NCI-H1694 (cell line): Measurements from ENCODE around the gene TCEAL8.
"Not testable (repeated sequence)": the region's sequence is repeated elsewhere in the genome, so short reads cannot be mapped to it uniquely, and the experiment has no call there.

Experiments used
- DNase-seq: peaks from one replicate; lab custom pipeline; 2025; lab: John Stamatoyannopoulos, UW

TCEAL8 gene

GRCh38 chrX:103254921-103255493, at the start of gene TCEAL8:
TCEAL8 (minus strand) TSS chrX:103255155; CDS start chrX:103253979, 1,176 bp downstream.
- peak; percentile 81 for DNase-seq

DNA sequence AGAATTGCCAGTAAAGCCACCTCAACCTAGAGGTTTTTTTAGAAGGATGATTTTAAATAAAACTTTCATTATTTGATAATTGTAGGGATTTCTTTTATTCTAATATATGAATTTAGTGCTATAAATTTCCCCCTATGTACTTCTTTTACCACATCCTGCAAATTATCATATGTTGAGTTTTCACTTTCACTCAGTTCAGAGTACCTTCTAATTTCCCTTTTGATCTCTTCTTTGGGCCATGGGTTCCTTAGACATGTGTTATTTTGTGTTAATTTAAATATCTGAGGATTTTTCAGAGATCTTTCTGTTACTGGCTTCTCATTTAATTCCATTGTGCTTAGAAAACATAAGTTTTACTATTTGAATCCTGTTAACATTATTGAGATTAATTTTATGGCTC, 49.8 kb upstream of the TCEAL8 start:
- DNase-seq = no peak

DNA sequence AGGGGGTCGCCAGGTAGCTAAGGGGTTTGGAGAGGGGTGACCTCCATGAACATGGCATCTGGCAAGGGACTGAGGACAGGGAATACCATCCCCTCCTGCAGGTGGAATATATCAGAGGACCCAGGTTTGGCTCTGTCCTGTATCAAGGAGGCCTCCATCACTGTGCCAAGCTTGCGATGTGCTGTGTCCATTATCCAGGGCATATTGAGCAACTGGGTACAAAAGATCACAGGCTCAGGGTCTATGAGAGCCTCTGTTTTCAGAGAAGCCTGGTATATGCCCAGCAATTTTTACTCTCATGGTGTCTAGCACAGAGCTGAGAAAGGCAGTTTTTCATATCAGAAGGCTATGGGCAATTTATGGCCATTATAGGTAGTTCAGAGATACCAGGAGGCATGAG, 38.2 kb upstream of the TCEAL8 start:
- DNase-seq = no peak

DNA sequence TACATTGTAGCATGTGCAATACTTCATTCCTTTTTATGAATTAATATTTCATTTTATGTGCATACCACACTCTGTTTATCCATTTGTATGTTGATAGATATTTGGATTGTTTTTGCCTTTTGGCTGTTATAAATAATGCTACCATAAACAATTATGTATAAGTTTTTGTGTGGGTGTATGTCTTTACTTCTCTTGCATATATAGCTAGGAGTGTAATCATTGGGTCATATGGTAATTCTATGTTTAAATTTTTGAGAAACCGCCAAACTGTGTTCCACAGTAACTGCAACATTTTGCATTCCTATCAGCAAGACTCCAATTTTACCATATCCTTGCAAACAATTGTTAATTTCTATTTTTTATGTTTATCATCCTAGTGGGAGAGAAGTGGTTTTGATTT, 24.7 kb upstream of the TCEAL8 start:
- DNase-seq = no peak

GRCh38 chrX:103276581-103277002, 21.6 kb upstream of the TCEAL8 start, which contains the start of gene TCEAL5:
TCEAL5 (minus strand) TSS chrX:103276750; CDS start chrX:103274563, 2,187 bp downstream.
- peak; percentile 61 for DNase-seq

- DNase-seq = no peak
Observed at GRCh38 chrX:103275947-103276567, 21.1 kb upstream of the TCEAL8 start.

GRCh38 chrX:103274284-103274683, 19.3 kb upstream of the TCEAL8 start:
- no peak for DNase-seq

- no peak for DNase-seq
Observed at GRCh38 chrX:103258275-103258674, 3.3 kb upstream of the TCEAL8 start.

DNA sequence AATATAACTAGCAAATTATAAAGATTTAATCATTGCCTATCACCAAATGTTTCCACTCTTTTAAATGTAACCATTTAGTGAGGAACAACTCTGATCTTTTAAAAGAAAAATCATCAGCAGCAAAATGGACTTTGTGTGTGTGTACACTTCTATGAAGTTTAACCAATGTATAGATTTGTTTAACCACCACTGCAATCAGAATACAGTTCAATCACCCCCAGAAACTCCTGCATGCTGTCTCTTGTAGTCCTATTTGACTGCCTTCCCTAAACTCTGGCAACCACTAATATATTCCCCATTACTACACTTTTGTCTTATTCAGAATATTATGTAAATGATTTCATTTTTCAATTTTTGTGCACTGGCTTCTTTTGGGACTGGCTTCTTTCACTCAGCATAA, 1.7 kb upstream of the TCEAL8 start:
- DNase-seq = no peak

DNA sequence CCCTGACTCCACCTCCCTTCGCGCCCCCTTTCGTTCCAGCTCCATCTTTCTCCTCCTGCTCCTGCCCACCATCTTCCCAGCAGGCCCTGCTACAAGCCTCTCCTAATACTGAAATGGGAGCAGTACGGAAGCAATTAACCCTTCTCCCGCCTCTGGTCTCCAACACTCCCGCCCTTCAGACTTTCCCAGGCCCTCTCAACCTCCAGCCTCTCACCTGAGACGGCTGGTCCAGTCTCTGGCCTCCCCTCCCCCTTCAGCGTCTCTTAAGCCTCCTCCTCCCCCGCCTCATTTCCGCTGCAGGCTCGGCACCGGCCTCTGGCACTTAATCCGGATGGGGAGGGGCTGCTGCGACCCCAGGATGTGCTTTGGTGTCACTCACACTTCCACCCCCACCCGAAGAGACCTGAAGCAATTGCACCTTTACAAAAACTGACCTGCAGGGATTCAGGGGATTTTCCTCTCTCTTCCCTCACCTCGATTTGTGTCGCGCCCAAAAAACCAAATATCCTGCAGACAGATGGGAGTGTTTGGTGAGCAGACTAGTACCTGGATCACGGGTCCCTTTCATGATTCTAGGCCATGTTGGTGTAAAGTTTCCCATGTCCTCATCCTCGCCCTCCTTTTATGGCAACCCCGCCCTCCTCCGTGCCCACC, 657 bp downstream of the TCEAL8 start:
- peak; percentile 50 for DNase-seq

DNA sequence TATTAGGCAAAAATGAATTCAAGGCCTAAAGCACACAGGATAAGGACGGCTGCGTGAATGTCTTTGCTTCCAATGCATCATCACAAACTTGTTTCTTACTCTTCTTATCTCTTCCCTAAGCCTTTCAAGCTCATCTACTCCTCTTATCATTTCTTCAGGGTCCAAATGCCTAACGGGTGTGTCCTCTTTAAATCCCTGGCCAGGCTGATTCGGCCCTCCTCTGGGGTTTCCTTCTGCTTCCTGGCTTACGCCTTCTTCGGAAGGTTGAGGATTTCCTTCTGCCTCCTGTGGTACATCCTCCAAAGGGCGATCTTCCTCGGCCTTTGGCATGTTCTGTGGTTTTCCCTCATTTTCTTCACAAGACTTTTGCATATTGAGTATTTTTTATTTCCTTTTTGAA, 1.3 kb downstream of the TCEAL8 start:
- DNase-seq = no peak

- no peak for DNase-seq
Observed at GRCh38 chrX:103250977-103251376, 4.0 kb downstream of the TCEAL8 start.

GRCh38 chrX:103249805-103250204, 5.2 kb downstream of the TCEAL8 start:
- DNase-seq = no peak

GRCh38 chrX:103248553-103248952, 6.4 kb downstream of the TCEAL8 start:
- peak; percentile 4 for DNase-seq

- no peak for DNase-seq
Observed at GRCh38 chrX:103240155-103240554, 14.8 kb downstream of the TCEAL8 start.

DNA sequence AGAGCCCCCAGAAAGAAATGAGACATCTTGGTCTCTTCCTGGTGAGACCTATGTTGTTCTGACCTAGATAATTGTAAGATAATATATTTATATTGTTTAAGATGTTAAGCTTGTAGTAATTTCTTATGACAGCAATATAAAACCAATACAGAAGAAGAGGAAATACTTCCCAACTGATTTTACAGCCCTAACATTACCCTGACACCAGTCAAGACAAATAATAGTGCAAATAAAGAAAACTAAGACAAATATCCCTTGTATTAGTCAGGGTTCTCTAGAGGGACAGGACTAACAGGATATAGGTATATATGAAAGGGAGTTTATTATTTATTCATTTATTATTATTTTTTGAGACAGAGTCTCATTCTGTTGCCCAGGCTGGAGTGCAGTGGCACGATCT, 18.7 kb downstream of the TCEAL8 start:
- DNase-seq = no peak

DNA sequence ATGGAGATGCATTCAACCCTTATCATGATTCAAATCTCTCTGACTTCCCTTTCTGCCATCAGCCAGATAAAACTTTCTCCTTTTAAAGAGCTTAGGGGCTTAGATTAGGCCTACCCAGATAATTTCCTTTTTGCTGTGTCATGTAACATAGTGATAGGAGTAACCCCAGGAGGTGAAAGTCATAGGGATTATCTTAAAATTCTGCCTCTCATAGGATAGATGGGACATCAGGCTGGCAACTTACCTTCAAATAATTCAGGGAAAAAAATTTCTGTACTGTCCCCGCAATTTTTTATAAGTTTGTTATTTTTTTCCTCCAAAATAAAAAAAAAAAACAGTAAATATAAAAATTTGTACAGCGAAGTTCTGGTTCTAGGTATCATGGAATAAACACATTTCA, 19.3 kb downstream of the TCEAL8 start:
- not testable (repeated sequence) for DNase-seq

GRCh38 chrX:103234869-103235268, 20.1 kb downstream of the TCEAL8 start:
- DNase-seq = no peak

GRCh38 chrX:103233263-103233662, 21.7 kb downstream of the TCEAL8 start:
- no peak for DNase-seq

DNA sequence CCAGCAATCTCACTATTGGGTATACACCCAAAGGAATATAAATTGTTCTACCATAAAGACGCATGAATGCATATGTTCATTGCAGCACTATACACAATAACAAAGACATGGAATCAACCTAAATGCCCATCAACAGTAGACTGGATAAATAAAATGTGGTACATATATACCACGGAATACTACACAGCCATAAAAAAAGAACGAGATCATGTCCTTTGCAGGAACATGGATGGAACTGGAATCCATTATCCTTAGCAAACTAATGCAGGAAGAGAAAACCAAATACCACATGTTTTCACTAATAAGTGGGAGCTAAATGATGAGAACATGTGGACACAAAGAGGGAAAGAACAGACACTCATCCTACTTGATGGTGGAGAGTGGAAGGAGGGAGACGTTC, 29.0 kb downstream of the TCEAL8 start:
- DNase-seq = not testable (repeated sequence)

DNA sequence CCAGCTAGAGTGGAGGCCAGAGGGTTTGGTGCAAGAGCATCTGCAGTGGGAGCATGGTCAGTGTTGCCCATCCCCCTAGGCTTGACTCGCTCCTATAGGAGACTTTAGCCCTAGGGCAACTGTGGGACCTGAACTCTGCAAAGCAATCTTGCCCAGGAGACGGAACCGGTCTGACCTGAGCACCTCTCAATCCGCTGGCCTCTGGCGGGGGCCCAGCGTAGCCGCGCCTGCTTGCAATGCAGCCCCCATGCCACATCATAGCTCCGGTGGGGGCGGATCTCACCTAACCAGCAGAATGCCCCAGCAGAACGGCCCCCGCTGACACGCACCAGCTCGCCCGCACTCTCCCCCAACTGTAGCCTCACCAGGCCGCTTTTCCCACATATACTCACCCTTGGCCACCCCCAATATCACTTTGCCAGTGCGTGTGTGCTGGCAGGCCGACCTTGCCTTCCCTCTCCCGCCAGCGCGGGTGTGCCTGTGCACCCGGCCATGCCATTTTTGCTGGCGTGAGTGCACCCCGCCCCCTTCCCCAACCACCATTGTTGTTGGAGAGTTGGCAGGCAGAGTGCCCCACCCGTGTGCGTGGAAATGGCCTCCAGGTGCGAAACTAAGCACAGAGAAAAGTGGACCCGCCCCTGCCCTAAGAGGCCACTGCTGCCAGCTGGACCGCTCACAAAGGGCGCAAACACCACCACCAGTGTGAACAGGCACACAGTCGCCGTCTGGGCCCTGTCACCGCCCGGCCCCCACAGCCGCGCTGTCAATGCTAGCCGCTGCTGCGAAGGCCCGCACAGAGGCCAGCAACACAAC, 34.2 kb downstream of the TCEAL8 start:
- no peak for DNase-seq

DNA sequence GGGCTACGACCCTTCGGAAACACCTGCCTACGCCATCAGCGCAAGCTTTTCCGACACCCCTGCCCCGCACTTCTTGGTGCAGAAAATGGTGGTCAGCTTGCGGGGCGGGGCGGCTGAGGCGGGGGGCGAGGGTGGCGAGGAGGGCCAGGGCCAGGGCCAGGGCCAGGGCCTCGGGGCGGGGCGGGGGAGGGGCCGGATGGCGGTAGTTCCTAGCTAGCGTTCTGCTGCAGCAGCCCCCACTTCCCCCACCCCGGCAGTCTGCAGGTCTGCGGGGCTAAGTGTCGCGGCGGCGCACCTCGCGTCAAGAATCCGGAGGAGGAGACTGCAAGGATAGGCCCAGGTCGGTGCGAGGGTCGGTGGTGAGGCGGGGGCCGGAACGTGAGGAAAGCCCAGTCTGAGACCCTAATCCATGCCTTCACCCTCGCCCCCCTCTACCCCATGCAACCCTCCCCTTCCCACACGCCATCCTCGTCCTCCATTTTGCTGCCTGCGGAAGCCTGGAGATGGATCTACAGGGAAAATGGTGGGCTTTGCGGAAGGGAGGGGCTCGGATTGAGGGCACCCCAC, 39.4 kb downstream of the TCEAL8 start:
- no peak for DNase-seq
